Measurements from ENCODE around the gene PLAU. TPM values are rescaled to one million over a fixed set of nuclear protein-coding genes. Genes with fewer than 3 reads are reported as not detected.

The PLAU gene
- total and polyA plus RNA-seq, 2 of the 4 experiments (the other 2 are of a cell fraction): 123 to 283 TPM

GRCh38 chr10:73965890-73966768, 55.2 kb downstream of the PLAU start:
- Histone ChIP-seq H3K23ac (ENCODE audit: low read depth, low read length) (peak overlapping the region; percentile 100), H3K4me2 (ENCODE audit: low read depth, low read length) (peak overlapping the region; percentile 55), H3K79me1 (ENCODE audit: low read depth in 1 of 2, low read length in 2 of 2) (peaks cover 0 to 25% of the 10 kb centered on the region in 2 experiments; a peak in 2 of 4 replicates), H3K9ac (ENCODE audit: low read depth, low read length) (peak overlapping the region; percentile 83), H4K91ac (ENCODE audit: insufficient read depth, low read depth, low read length) (peak overlapping the region; percentile 100), H3K4ac (ENCODE audit: low read depth, low read length) (peak overlapping the region; percentile 100), H3K27ac (ENCODE audit: insufficient read depth, low read length) (peak overlapping the region; percentile 96), H4K8ac (ENCODE audit: low read depth in 2 of 2, low read length in 2 of 2) (peak overlapping the region; percentile 91 to 100), H2AK5ac (ENCODE audit: low read depth, low read length) (peak overlapping the region; percentile 99), H3K18ac (ENCODE audit: low read depth, low read length) (peak overlapping the region; percentile 96), H3K4me3 (ENCODE audit: insufficient read depth, low read depth, low read length) (no peak overlapping the region), H3K9me1 (ENCODE audit: insufficient read depth, low read length) (peaks cover 25% of the 10 kb centered on the region), H3K9me3 (ENCODE audit: control insufficient read depth, insufficient read depth, low read length) (no peaks in the 10 kb centered on the region), H3K36me3 (ENCODE audit: control insufficient read depth, insufficient read depth, low read length) (no peaks in the 10 kb centered on the region), H3K56ac (ENCODE audit: extremely low read depth, insufficient read depth, low read length) (peak overlapping the region; percentile 100), H2BK120ac (ENCODE audit: low read depth, low read length) (peak overlapping the region; percentile 100), H3K14ac (replicated peaks; ENCODE audit: low read depth, low read length) (peak overlapping the region; percentile 100), H4K20me1 (ENCODE audit: insufficient read depth, low read length) (no peaks in the 10 kb centered on the region), H2AFZ (replicated peaks; ENCODE audit: low read length, poor library complexity) (peak overlapping the region; percentile 84), H2AK9ac (replicated peaks; ENCODE audit: low read depth, low read length, poor library complexity) (peak overlapping the region; percentile 98), H2BK20ac (ENCODE audit: low read depth, low read length) (peak overlapping the region; percentile 100), H2BK5ac (ENCODE audit: low read depth, low read length, poor library complexity, severe bottlenecking) (peak overlapping the region; percentile 98), H2BK15ac (ENCODE audit: low read depth, low read length) (peak overlapping the region; percentile 99), H4K5ac (ENCODE audit: low read depth, low read length) (peak overlapping the region; percentile 92), H3K4me1 (ENCODE audit: control insufficient read depth, insufficient read depth, low read length) (peaks cover 22% of the 10 kb centered on the region), H3K27me3 (ENCODE audit: control insufficient read depth, insufficient read depth, low read length) (no peaks in the 10 kb centered on the region)
- no CpG with 5 or more reads among the region's 16 CpGs for WGBS, 2 experiments (ENCODE audit: extremely low coverage in 2 of 2, insufficient read length in 1 of 2)
- POLR2A ChIA-PET (ENCODE audit: unreplicated experiment): interaction anchor here (0.5 to 1.4 kb wide), 4 partner anchors 10 to 77 kb away, joined by 3 to 13 read pairs (median 4); partner anchors contain the start of gene VCL
- in situ Hi-C loops (cut with MboI; ENCODE audit: low sequenced_read_pairs): no loop called here
- BruUV-seq (replicated peaks): no TSS peak
- CTCF ChIA-PET: interaction anchor here (0.7 to 1.7 kb wide), 3 partner anchors 10 to 115 kb away, joined by 3 to 7 read pairs (median 3); partner anchors contain the start of gene VCL
- intact Hi-C loops (cut with micrococcal nuclease): loop anchor here (1.0 kb wide), 1 partner anchor 31 kb away; no protein-coding TSS in a partner anchor
- peak; percentile 99 for DNase-seq
- peak; percentile 95 for ATAC-seq (ENCODE audit: low read depth)
- dilution Hi-C loops (cut with HindIII; ENCODE audit: low sequenced_read_pairs, unreplicated experiment): no loop called here
- no peak for TF ChIP-seq CHD1 (IDR thresholded peaks at IDR 0.05; ENCODE audit: low read depth, low read length)
- 0 out of 2 replicates have a peak, but pooled peaks have one; percentile 24 for TF ChIP-seq RAD21 (IDR thresholded peaks at IDR 0.05; ENCODE audit: low read length)
- no peak for TF ChIP-seq RCOR1 (IDR thresholded peaks at IDR 0.05; ENCODE audit: insufficient replicate concordance, low read length)
- TF ChIP-seq BHLHE40 (IDR thresholded peaks at IDR 0.05; ENCODE audit: low read depth, low read length): no peak; the same call in 1 of the 2 replicates
- TF ChIP-seq MAFK (IDR thresholded peaks at IDR 0.05; ENCODE audit: low read depth, low read length): no peak
- TF ChIP-seq, protein P1, sequence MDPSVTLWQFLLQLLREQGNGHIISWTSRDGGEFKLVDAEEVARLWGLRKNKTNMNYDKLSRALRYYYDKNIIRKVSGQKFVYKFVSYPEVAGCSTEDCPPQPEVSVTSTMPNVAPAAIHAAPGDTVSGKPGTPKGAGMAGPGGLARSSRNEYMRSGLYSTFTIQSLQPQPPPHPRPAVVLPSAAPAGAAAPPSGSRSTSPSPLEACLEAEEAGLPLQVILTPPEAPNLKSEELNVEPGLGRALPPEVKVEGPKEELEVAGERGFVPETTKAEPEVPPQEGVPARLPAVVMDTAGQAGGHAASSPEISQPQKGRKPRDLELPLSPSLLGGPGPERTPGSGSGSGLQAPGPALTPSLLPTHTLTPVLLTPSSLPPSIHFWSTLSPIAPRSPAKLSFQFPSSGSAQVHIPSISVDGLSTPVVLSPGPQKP (IDR thresholded peaks at IDR 0.05; ENCODE audit: borderline replicate concordance, low read depth, low read length): no peak
- TF ChIP-seq MAZ (IDR thresholded peaks at IDR 0.05; ENCODE audit: borderline replicate concordance, low read depth, low read length): peak; percentile 65; the same call in 1 of the 2 replicates
- TF ChIP-seq CEBPB (IDR thresholded peaks at IDR 0.05; ENCODE audit: low read depth, low read length): peak; percentile 94
- TF ChIP-seq FOS (IDR thresholded peaks at IDR 0.05; ENCODE audit: low read depth, low read length): peak; percentile 89
- no peak for TF ChIP-seq CTCF (conservative IDR thresholded peaks at IDR 0.05; ENCODE audit: low read depth, low read length)
- TF ChIP-seq POLR2A (IDR thresholded peaks at IDR 0.05; ENCODE audit: low read depth, low read length): no peak
- no peak for TF ChIP-seq SMC3 (IDR thresholded peaks at IDR 0.05; ENCODE audit: low read depth, low read length)
- no peak for TF ChIP-seq RFX5 (IDR thresholded peaks at IDR 0.05; ENCODE audit: low read depth, low read length)
